ENCODE measurements around the gene GPSM1. TPM values are rescaled to one million over a fixed set of nuclear protein-coding genes. Genes with fewer than 3 reads are reported as not detected.
"Not testable (repeated sequence)": the region's sequence is repeated elsewhere in the genome, so short reads cannot be mapped to it uniquely, and the experiment has no call there.

The GPSM1 gene
- total and polyA plus RNA-seq, 4 donors = 29.2 to 116 (median 92.1) TPM

- Histone ChIP-seq H3K4me1 (ENCODE audit: control insufficient read depth, insufficient read depth, low read length) (peaks cover 69% of the 10 kb centered on the region), H3K9me3 (ENCODE audit: control insufficient read depth, insufficient read depth, low read length) (no peaks in the 10 kb centered on the region), H3K36me3 (ENCODE audit: control insufficient read depth, insufficient read depth, low read length) (peaks cover 97% of the 10 kb centered on the region), H3K27me3 (ENCODE audit: control insufficient read depth, insufficient read depth, low read length) (no peaks in the 10 kb centered on the region), H3K4me3 (ENCODE audit: low read depth, low read length) (no peak overlapping the region), H3K27ac (ENCODE audit: low read depth, low read length) (no peak overlapping the region)
- no peak for DNase-seq (ENCODE audit: low read depth in 4 of 6, low spot score in 6 of 6)
- 66% methylated on average over 9 of the region's 14 CpGs for WGBS (ENCODE audit: insufficient coverage)
These were observed 21.4 kb downstream of the GPSM1 start for GRCh38 chr9:136348691-136349090.

- Histone ChIP-seq H3K27ac (ENCODE audit: low read depth, low read length) (no peak overlapping the region), H3K4me1 (ENCODE audit: control insufficient read depth, insufficient read depth, low read length) (peaks cover 62% of the 10 kb centered on the region), H3K27me3 (ENCODE audit: control insufficient read depth, insufficient read depth, low read length) (no peaks in the 10 kb centered on the region), H3K4me3 (ENCODE audit: low read depth, low read length) (no peak overlapping the region), H3K36me3 (ENCODE audit: control insufficient read depth, insufficient read depth, low read length) (peaks cover 98% of the 10 kb centered on the region), H3K9me3 (ENCODE audit: control insufficient read depth, insufficient read depth, low read length) (no peaks in the 10 kb centered on the region)
- WGBS (ENCODE audit: insufficient coverage) = 85% methylated on average over 23 of the region's 24 CpGs
- no peak for DNase-seq (ENCODE audit: low read depth in 4 of 6, low spot score in 6 of 6)
These were observed 22.2 kb downstream of the GPSM1 start for GRCh38 chr9:136349546-136349945.

GRCh38 chr9:136351252-136351800, 24.0 kb downstream of the GPSM1 start:
- no peaks in the 10 kb centered on the region for H3K9me3 ChIP-seq (ENCODE audit: control insufficient read depth, insufficient read depth, low read length)
- H3K27me3 ChIP-seq (ENCODE audit: control insufficient read depth, insufficient read depth, low read length) = no peaks in the 10 kb centered on the region
- no peak overlapping the region for H3K27ac ChIP-seq (ENCODE audit: low read depth, low read length)
- H3K4me3 ChIP-seq (ENCODE audit: low read depth, low read length) = no peak overlapping the region
- peaks cover 94% of the 10 kb centered on the region for H3K36me3 ChIP-seq (ENCODE audit: control insufficient read depth, insufficient read depth, low read length)
- WGBS (ENCODE audit: insufficient coverage) = 84% methylated on average over 11 of the region's 11 CpGs
- H3K4me1 ChIP-seq (ENCODE audit: control insufficient read depth, insufficient read depth, low read length) = peaks cover 44% of the 10 kb centered on the region
- DNase-seq (ENCODE audit: low read depth in 4 of 6, low spot score in 6 of 6) = no peak

GRCh38 chr9:136351868-136352267, 24.5 kb downstream of the GPSM1 start:
- H3K36me3 ChIP-seq (ENCODE audit: control insufficient read depth, insufficient read depth, low read length) = peaks cover 94% of the 10 kb centered on the region
- H3K27me3 ChIP-seq (ENCODE audit: control insufficient read depth, insufficient read depth, low read length); H3K4me3 ChIP-seq (ENCODE audit: low read depth, low read length); H3K27ac ChIP-seq (ENCODE audit: low read depth, low read length); DNase-seq (ENCODE audit: low read depth in 4 of 6, low spot score in 6 of 6); H3K9me3 ChIP-seq (ENCODE audit: control insufficient read depth, insufficient read depth, low read length): not testable (repeated sequence)
- peaks cover 38% of the 10 kb centered on the region for H3K4me1 ChIP-seq (ENCODE audit: control insufficient read depth, insufficient read depth, low read length)
- 96% methylated on average over 9 of the region's 24 CpGs for WGBS (ENCODE audit: insufficient coverage)

- DNase-seq (ENCODE audit: low read depth in 4 of 6, low spot score in 6 of 6) = no peak
These were observed 25.3 kb downstream of the GPSM1 start for GRCh38 chr9:136352682-136353081.

GRCh38 chr9:136353088-136353487, 25.7 kb downstream of the GPSM1 start:
- Histone ChIP-seq H3K4me3 (ENCODE audit: low read depth, low read length) (no peak overlapping the region), H3K27ac (ENCODE audit: low read depth, low read length) (no peak overlapping the region), H3K36me3 (ENCODE audit: control insufficient read depth, insufficient read depth, low read length) (peaks cover 96% of the 10 kb centered on the region), H3K4me1 (ENCODE audit: control insufficient read depth, insufficient read depth, low read length) (peaks cover 26% of the 10 kb centered on the region), H3K27me3 (ENCODE audit: control insufficient read depth, insufficient read depth, low read length) (no peaks in the 10 kb centered on the region), H3K9me3 (ENCODE audit: control insufficient read depth, insufficient read depth, low read length) (no peaks in the 10 kb centered on the region)
- WGBS (ENCODE audit: insufficient coverage) = 88% methylated on average over 11 of the region's 11 CpGs
- no peak for DNase-seq (ENCODE audit: low read depth in 4 of 6, low spot score in 6 of 6)

More at GRCh38 chr9:136352682-136353081, 25.3 kb downstream of the GPSM1 start:
- H3K27ac ChIP-seq (ENCODE audit: low read depth, low read length) = no peak overlapping the region
- peaks cover 30% of the 10 kb centered on the region for H3K4me1 ChIP-seq (ENCODE audit: control insufficient read depth, insufficient read depth, low read length)
- peaks cover 96% of the 10 kb centered on the region for H3K36me3 ChIP-seq (ENCODE audit: control insufficient read depth, insufficient read depth, low read length)
- no peaks in the 10 kb centered on the region for H3K27me3 ChIP-seq (ENCODE audit: control insufficient read depth, insufficient read depth, low read length)
- 78% methylated on average over 16 of the region's 16 CpGs for WGBS (ENCODE audit: insufficient coverage)
- H3K4me3 ChIP-seq (ENCODE audit: low read depth, low read length) = no peak overlapping the region
- H3K9me3 ChIP-seq (ENCODE audit: control insufficient read depth, insufficient read depth, low read length) = no peaks in the 10 kb centered on the region

- H3K27me3 ChIP-seq (ENCODE audit: control insufficient read depth, insufficient read depth, low read length) = no peaks in the 10 kb centered on the region
- WGBS (ENCODE audit: insufficient coverage) = 69% methylated on average over 12 of the region's 13 CpGs
- no peak overlapping the region for H3K27ac ChIP-seq (ENCODE audit: low read depth, low read length)
- peaks cover 18% of the 10 kb centered on the region for H3K4me1 ChIP-seq (ENCODE audit: control insufficient read depth, insufficient read depth, low read length)
- no peak overlapping the region for H3K4me3 ChIP-seq (ENCODE audit: low read depth, low read length)
- no peak for DNase-seq (ENCODE audit: low read depth in 4 of 6, low spot score in 6 of 6)
- no peaks in the 10 kb centered on the region for H3K9me3 ChIP-seq (ENCODE audit: control insufficient read depth, insufficient read depth, low read length)
- H3K36me3 ChIP-seq (ENCODE audit: control insufficient read depth, insufficient read depth, low read length) = peaks cover 96% of the 10 kb centered on the region
These were observed 26.6 kb downstream of the GPSM1 start for GRCh38 chr9:136353757-136354488.

- peaks cover 96% of the 10 kb centered on the region for H3K36me3 ChIP-seq (ENCODE audit: control insufficient read depth, insufficient read depth, low read length)
- H3K27ac ChIP-seq (ENCODE audit: low read depth, low read length) = peak overlapping the region; percentile 40
- WGBS (ENCODE audit: insufficient coverage) = 62% methylated on average over 12 of the region's 17 CpGs
- H3K4me1 ChIP-seq (ENCODE audit: control insufficient read depth, insufficient read depth, low read length) = peaks cover 11% of the 10 kb centered on the region
- H3K27me3 ChIP-seq (ENCODE audit: control insufficient read depth, insufficient read depth, low read length) = no peaks in the 10 kb centered on the region
- H3K4me3 ChIP-seq (ENCODE audit: low read depth, low read length) = no peak overlapping the region
- no peaks in the 10 kb centered on the region for H3K9me3 ChIP-seq (ENCODE audit: control insufficient read depth, insufficient read depth, low read length)
- no peak for DNase-seq (ENCODE audit: low read depth in 4 of 6, low spot score in 6 of 6)
These were observed 27.3 kb downstream of the GPSM1 start for GRCh38 chr9:136354592-136355085.

- DNase-seq (ENCODE audit: low read depth in 4 of 6, low spot score in 6 of 6) = no peak
- H3K27me3 ChIP-seq (ENCODE audit: control insufficient read depth, insufficient read depth, low read length) = no peaks in the 10 kb centered on the region
- H3K36me3 ChIP-seq (ENCODE audit: control insufficient read depth, insufficient read depth, low read length) = peaks cover 96% of the 10 kb centered on the region
- H3K4me1 ChIP-seq (ENCODE audit: control insufficient read depth, insufficient read depth, low read length) = peaks cover 19% of the 10 kb centered on the region
- no peaks in the 10 kb centered on the region for H3K9me3 ChIP-seq (ENCODE audit: control insufficient read depth, insufficient read depth, low read length)
- no peak overlapping the region for H3K4me3 ChIP-seq (ENCODE audit: low read depth, low read length)
- 83% methylated on average over 54 of the region's 54 CpGs for WGBS (ENCODE audit: insufficient coverage)
- no peak overlapping the region for H3K27ac ChIP-seq (ENCODE audit: low read depth, low read length)
These were observed 28.5 kb downstream of the GPSM1 start for GRCh38 chr9:136355616-136356557.
